IPS DF 6.9 (cell line): Measurements from ENCODE around the gene SLC2A4.

Experiments used
- DNase-seq: peaks from one replicate; pipeline ENCODE4 v3.0.0-alpha.2; 2013; ENCODE audit warnings: low read depth, low spot score
- H3K27ac ChIP-seq: one replicate; pipeline ENCODE4 v1.5.1; 2013; ENCODE audit warnings: low read length, control low read depth
- H3K27me3 ChIP-seq: 2 replicates; pipeline ENCODE4 v1.6.1; 2013; ENCODE audit warnings: mild to moderate bottlenecking, low read length; ENCODE audit not compliant: control insufficient read depth, insufficient read depth
- H3K36me3 ChIP-seq: 2 replicates; pipeline ENCODE4 v1.6.1; 2013; ENCODE audit warnings: low read length; ENCODE audit not compliant: control insufficient read depth, insufficient read depth
- H3K4me1 ChIP-seq: 2 replicates; pipeline ENCODE4 v1.6.1; 2013; ENCODE audit warnings: low read length; ENCODE audit not compliant: control insufficient read depth, insufficient read depth
- H3K4me3 ChIP-seq: 2 replicates; pipeline ENCODE4 v1.5.1; 2013; ENCODE audit warnings: mild to moderate bottlenecking, low read length
- H3K9me3 ChIP-seq: 2 replicates; pipeline ENCODE4 v1.6.1; 2013; ENCODE audit warnings: low read length, inconsistent platforms; ENCODE audit not compliant: control insufficient read depth, insufficient read depth
- WGBS: extraction: QIAGEN DNeasy Blood & Tissue Kit; methylation state at CpG from one replicate; pipeline ENCODE4 v1.1.7; 2013; ENCODE audit warnings: mixed read lengths, missing lambda C conversion rate; ENCODE audit not compliant: insufficient read length, insufficient coverage; 5-methylcytosine and 5-hydroxymethylcytosine counted together

The SLC2A4 gene

GRCh38 chr17:7281074-7281952, at the start of gene SLC2A4:
Gene SLC2A4 (plus strand): TSS chr17:7281718. CDS start chr17:7281935, 217 bp downstream.
- H3K27ac ChIP-seq = no peak within 1 kb of the TSS
- H3K27me3 ChIP-seq = no peaks in the 10 kb centered on the region
- peak within 1 kb of the TSS; percentile 65; the same call in 1 of the 2 replicates for H3K4me3 ChIP-seq
- DNase-seq = no peak
- H3K36me3 ChIP-seq = peaks cover 10% of the 10 kb centered on the region; the same call in 1 of the 2 replicates
- H3K9me3 ChIP-seq = no peaks in the 10 kb centered on the region
- WGBS = no CpG with 5 or more reads among the region's 71 CpGs
- H3K4me1 ChIP-seq = peaks cover 2% of the 10 kb centered on the region

GRCh38 chr17:7232114-7232513, 49.4 kb upstream of the SLC2A4 start:
- H3K27ac ChIP-seq = no peak overlapping the region
- 0 out of 2 replicates have a peak, but pooled peaks cover 2% of the 10 kb centered on the region for H3K4me1 ChIP-seq
- H3K27me3 ChIP-seq = no peaks in the 10 kb centered on the region
- peaks cover 41% of the 10 kb centered on the region for H3K36me3 ChIP-seq
- no peaks in the 10 kb centered on the region for H3K9me3 ChIP-seq
- whole genome bisulfite sequencing = no CpG with 5 or more reads among the region's 5 CpGs
- no peak for DNase-seq
- no peak overlapping the region for H3K4me3 ChIP-seq

- Histone ChIP-seq H3K36me3 (peaks cover 29% of the 10 kb centered on the region), H3K4me1 (0 out of 2 replicates have a peak, but pooled peaks cover 2% of the 10 kb centered on the region), H3K4me3 (peak overlapping the region; percentile 85), H3K9me3 (no peaks in the 10 kb centered on the region), H3K27me3 (no peaks in the 10 kb centered on the region), H3K27ac (no peak overlapping the region)
- no CpG with 5 or more reads among the region's 9 CpGs for WGBS
- DNase-seq = no peak
These were observed 47.8 kb upstream of the SLC2A4 start for GRCh38 chr17:7233701-7234082.

GRCh38 chr17:7234083-7234951, 47.2 kb upstream of the SLC2A4 start, which contains the start of gene DVL2:
Gene DVL2 (minus strand): TSS chr17:7234517. CDS start chr17:7234262, 255 bp downstream.
- peak; percentile 84 for DNase-seq
- Histone ChIP-seq H3K4me3 (peak within 1 kb of the TSS; percentile 85), H3K27me3 (no peaks in the 10 kb centered on the region), H3K27ac (no peak within 1 kb of the TSS), H3K36me3 (peaks cover 24% of the 10 kb centered on the region), H3K4me1 (0 out of 2 replicates have a peak, but pooled peaks cover 2% of the 10 kb centered on the region), H3K9me3 (no peaks in the 10 kb centered on the region)
- WGBS = no CpG with 5 or more reads among the region's 72 CpGs

- Histone ChIP-seq H3K27ac (no peak overlapping the region), H3K4me1 (0 out of 2 replicates have a peak, but pooled peaks cover 2% of the 10 kb centered on the region), H3K27me3 (no peaks in the 10 kb centered on the region), H3K9me3 (no peaks in the 10 kb centered on the region), H3K36me3 (peaks cover 16% of the 10 kb centered on the region), H3K4me3 (no peak overlapping the region)
- no CpG with 5 or more reads among the region's 22 CpGs for WGBS
- DNase-seq = no peak
These were observed 45.5 kb upstream of the SLC2A4 start for GRCh38 chr17:7235693-7236665.

- WGBS = 100% methylated on average over 1 of the region's 6 CpGs
- no peak for DNase-seq
- Histone ChIP-seq H3K4me1 (peaks cover 2% of the 10 kb centered on the region; the same call in 1 of the 2 replicates), H3K27ac (no peak overlapping the region), H3K27me3 (no peaks in the 10 kb centered on the region), H3K36me3 (peaks cover 16% of the 10 kb centered on the region), H3K9me3 (no peaks in the 10 kb centered on the region), H3K4me3 (no peak overlapping the region)
These were observed 44.7 kb upstream of the SLC2A4 start for GRCh38 chr17:7236808-7237207.

GRCh38 chr17:7237266-7237760, 44.2 kb upstream of the SLC2A4 start:
- Histone ChIP-seq H3K27ac (no peak overlapping the region), H3K27me3 (no peaks in the 10 kb centered on the region), H3K4me1 (peaks cover 2% of the 10 kb centered on the region; the same call in 1 of the 2 replicates), H3K4me3 (peak overlapping the region; percentile 95; the same call in 1 of the 2 replicates), H3K9me3 (no peaks in the 10 kb centered on the region), H3K36me3 (peaks cover 16% of the 10 kb centered on the region)
- no CpG with 5 or more reads among the region's 6 CpGs for WGBS
- DNase-seq = no peak

GRCh38 chr17:7237761-7238419, 43.6 kb upstream of the SLC2A4 start:
- no CpG with 5 or more reads among the region's 73 CpGs for WGBS
- Histone ChIP-seq H3K36me3 (peaks cover 16% of the 10 kb centered on the region), H3K9me3 (no peaks in the 10 kb centered on the region), H3K27ac (no peak overlapping the region), H3K4me1 (peaks cover 2% of the 10 kb centered on the region; the same call in 1 of the 2 replicates), H3K27me3 (no peaks in the 10 kb centered on the region), H3K4me3 (peak overlapping the region; percentile 95)
- no peak for DNase-seq
